Bronchial epithelial cell (primary cell): ENCODE data around the gene NEURL1B. TPM values are rescaled to one million over a fixed set of nuclear protein-coding genes. Genes with fewer than 3 reads are reported as not detected.
A peak's percentile ranks its signal among the peaks of the same experiment; 100 is the strongest.

Source experiments
- DNase-seq: peaks from one replicate; pipeline ENCODE4 v3.0.0-alpha.2; 2010; ENCODE audit warnings: low read depth
- FAIRE-seq: peaks from 2 replicates; lab custom pipeline; 2011; peaks lifted over from hg19 to GRCh38; lab: Jason Lieb, UNC
- H3K27me3 ChIP-seq: 2 replicates; pipeline ENCODE4 v1.5.1; 2011; ENCODE audit warnings: low read length; ENCODE audit not compliant: control insufficient read depth, insufficient read depth
- H3K36me3 ChIP-seq: 2 replicates; pipeline ENCODE4 v1.5.1; 2011; ENCODE audit warnings: low read length; ENCODE audit not compliant: control insufficient read depth, insufficient read depth
- H3K4me3 ChIP-seq: 2 replicates; pipeline ENCODE4 v1.5.1; 2011; ENCODE audit warnings: mild to moderate bottlenecking, low read depth, low read length, control low read depth
- total RNA-seq: library from RNA; depleted of rRNA; stranded (reverse); fragments of >200 nt; gene quantifications from 2 replicates; pipeline ENCODE4 v1.2.1, GENCODE V29; 2014
- TF ChIP-seq, protein P1 (sequence below): IDR thresholded peaks from 2 replicates; pipeline ENCODE4 v1.5.1; 2011; ENCODE audit warnings: mild to moderate bottlenecking, moderate library complexity, low read length, control low read depth, inconsistent platforms; ENCODE audit not compliant: insufficient read depth, severe bottlenecking

The NEURL1B gene
- total RNA-seq, 1 donor from 2014 or later = 4.7 TPM

DNA sequence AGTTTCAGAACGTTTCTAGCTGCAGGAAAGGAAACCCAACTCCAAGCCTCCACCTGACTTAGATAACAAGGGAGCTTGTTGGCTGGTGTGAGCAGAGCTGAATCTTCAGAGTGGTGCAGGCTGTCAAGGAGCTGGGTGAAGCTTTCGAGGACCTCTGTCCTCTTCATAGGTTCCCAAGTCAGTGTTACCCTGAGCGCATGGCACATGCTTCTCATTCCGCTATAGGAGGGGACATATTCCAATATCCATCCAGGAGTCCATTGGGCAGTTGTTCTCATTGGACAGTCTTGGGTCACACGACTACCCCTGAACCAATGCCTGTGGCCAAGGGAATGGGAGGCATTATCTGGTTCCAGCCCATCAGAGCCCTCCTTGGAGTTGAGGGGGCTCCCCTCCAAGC, 79.6 kb downstream of the NEURL1B start:
- Histone ChIP-seq H3K36me3 (no peaks in the 10 kb centered on the region), H3K4me3 (no peak overlapping the region), H3K27me3 (no peaks in the 10 kb centered on the region)
- DNase-seq = no peak
- TF ChIP-seq, protein P1, sequence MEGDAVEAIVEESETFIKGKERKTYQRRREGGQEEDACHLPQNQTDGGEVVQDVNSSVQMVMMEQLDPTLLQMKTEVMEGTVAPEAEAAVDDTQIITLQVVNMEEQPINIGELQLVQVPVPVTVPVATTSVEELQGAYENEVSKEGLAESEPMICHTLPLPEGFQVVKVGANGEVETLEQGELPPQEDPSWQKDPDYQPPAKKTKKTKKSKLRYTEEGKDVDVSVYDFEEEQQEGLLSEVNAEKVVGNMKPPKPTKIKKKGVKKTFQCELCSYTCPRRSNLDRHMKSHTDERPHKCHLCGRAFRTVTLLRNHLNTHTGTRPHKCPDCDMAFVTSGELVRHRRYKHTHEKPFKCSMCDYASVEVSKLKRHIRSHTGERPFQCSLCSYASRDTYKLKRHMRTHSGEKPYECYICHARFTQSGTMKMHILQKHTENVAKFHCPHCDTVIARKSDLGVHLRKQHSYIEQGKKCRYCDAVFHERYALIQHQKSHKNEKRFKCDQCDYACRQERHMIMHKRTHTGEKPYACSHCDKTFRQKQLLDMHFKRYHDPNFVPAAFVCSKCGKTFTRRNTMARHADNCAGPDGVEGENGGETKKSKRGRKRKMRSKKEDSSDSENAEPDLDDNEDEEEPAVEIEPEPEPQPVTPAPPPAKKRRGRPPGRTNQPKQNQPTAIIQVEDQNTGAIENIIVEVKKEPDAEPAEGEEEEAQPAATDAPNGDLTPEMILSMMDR = no peak
- no peak for FAIRE-seq

DNA sequence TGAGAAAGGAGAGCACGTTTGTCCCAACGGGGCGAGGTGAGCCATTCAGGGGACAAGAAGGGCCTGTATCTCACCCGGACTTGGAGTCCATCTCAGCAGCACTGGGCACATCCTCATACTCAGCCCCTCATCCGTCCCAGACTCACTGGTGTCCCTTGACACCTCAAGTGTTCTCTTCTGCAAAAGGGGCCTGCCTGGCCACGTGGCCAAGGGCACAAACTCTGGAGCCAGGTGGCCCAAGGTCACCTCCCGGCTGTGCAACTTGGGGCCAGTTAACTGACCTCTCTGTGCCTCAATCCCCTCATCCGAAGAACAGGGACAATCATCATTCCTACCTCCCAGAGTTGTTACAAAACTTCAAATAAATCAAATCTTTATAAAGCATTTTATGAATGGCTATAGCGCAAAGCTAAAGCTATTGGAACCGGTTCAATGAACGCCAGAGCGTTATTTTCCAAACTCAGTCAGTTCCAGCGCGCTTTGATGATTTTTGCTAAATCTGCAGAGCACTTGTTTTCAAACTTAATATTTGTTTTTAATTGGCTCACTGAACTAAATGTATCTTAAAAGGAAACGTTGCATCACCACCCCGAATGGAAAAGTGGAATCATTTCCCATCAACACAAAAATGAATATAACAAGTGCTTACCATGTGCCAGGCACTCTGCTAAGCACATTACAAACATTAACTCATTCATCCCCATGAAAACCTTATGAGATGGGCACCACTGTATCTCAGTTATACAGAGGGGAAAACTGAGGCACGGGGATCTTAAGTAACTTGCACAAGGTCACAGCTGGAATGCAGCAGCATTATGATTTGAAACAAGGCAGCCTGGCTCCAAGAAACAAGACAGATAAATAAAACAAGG, 80.6 kb downstream of the NEURL1B start:
- Histone ChIP-seq H3K36me3 (no peaks in the 10 kb centered on the region), H3K27me3 (no peaks in the 10 kb centered on the region), H3K4me3 (no peak overlapping the region)
- TF ChIP-seq, protein P1 = no peak
- FAIRE-seq = no peak
- DNase-seq = no peak

DNA sequence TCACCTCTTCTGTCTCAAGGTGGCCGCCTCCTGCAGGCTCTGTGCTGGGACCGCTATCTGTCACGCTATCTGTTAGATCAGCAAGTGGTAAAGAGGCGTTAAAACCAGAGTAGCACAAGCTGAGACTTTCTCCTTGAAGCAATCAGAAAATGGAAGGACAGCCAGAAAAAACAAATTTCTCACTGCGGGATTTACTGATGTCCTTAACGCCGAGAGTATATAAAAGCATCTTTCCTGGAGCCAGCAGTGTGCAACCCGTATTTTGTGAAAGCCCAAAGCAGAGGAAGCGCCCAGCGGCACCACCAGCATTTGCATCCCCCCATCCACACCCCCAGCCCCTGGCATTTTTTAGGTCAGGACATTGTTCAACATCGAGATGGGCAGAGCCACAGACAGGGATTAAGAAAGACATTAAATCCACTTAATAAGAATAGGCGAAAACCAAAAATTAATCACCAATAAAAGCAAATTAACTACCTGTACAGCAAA, 81.3 kb downstream of the NEURL1B start:
- FAIRE-seq = peak; percentile 50

DNA sequence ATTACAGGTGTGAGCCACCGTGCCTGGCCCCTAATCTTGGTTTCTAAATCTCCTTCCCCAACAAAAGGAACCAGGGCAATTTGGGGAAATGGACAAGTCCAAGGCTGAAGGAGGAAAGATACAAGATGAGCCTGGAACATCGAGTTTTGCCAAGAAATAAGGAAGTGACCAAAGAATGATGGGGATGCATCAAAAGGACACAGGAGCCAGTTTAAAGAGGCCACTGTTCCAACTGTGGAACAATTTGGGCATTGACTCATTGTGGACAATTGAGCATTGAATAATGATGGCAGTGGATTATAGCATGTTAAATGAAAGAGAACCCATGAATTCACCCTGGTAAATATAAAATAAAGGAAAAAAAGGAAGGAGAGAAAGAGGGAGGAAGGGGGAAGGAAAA, 82.4 kb downstream of the NEURL1B start:
- TF ChIP-seq, protein P1 = no peak
- no peaks in the 10 kb centered on the region for H3K27me3 ChIP-seq
- FAIRE-seq (no peak), DNase-seq (no peak)
- no peak overlapping the region for H3K4me3 ChIP-seq
- no peaks in the 10 kb centered on the region for H3K36me3 ChIP-seq

More for the DNA sequence above, 81.3 kb downstream of the NEURL1B start:
- no peaks in the 10 kb centered on the region for H3K36me3 ChIP-seq
- DNase-seq = no peak
- H3K27me3 ChIP-seq = no peaks in the 10 kb centered on the region
- H3K4me3 ChIP-seq = no peak overlapping the region
- TF ChIP-seq, protein P1 = no peak

DNA sequence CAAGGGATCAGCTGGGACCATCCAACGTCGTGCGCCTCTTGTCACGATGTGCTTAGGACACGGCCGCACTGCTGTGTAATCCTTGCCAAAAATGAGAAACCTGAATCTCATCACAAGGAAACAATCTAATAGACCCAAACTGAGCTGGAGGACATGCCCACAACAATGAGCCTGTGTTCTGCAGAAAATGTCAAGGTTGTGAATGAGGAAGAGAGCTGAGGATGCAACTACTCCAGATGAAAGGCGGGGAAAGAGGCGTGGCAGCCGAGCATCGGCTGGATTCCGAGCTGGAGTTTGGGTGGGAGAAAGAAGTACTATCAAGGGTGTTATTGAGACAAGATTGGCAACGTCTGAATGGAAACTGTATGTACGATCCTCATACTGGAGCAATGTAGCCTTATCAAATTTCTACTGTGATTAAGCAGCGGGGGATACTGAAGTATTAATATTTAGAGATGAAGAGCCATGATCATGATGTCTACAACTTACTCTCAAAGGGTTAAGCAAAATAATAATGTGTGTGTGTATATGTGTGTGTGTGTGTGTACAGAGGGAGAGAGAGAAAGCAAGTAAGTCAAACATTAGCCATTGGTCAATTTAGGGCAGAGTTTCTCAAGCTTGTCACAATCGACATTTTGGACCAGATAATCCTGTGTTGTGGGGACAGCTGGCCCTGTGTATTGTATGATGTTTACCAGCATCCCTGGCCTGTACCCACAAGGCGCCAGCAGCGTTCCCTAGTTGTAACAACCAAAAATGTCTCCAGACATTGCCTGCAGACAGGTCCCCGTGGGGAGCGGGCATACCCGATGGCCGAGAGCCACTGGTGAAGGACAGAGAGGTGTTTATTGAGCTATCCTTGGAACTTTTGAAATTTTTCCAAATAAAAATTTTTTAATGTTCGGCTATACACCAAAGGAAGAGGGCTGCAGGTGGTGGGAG, 83.5 kb downstream of the NEURL1B start:
- DNase-seq (no peak), FAIRE-seq (peak; percentile 70)
- Histone ChIP-seq H3K27me3 (no peaks in the 10 kb centered on the region), H3K4me3 (no peak overlapping the region), H3K36me3 (no peaks in the 10 kb centered on the region)
- TF ChIP-seq, protein P1 = no peak
